Measurements from ENCODE around the gene PLAAT2.
"Not testable (repeated sequence)": the region's sequence is repeated elsewhere in the genome, so short reads cannot be mapped to it uniquely, and the experiment has no call there.

Gene PLAAT2

DNA sequence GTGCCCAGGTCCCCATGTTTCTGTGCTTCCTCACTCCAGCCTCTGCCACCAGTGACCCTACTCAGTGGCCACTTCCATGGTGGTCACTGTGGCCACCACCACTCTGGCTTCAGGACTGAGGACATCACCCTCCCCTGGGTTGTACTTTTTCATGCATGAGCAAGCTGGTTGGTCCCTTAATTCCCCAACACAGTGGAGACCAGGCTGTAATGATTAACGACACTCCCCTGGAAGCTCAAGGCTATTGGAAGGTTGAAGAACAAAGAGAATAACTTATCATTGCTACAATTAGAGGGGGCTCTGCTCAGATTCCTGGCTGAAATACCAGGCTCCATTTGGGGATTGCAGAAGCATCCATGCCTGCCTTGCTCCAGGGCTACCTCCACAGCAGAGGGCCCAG, 16.1 kb downstream of the PLAAT2 start:
- DNase-seq: no peak

DNA sequence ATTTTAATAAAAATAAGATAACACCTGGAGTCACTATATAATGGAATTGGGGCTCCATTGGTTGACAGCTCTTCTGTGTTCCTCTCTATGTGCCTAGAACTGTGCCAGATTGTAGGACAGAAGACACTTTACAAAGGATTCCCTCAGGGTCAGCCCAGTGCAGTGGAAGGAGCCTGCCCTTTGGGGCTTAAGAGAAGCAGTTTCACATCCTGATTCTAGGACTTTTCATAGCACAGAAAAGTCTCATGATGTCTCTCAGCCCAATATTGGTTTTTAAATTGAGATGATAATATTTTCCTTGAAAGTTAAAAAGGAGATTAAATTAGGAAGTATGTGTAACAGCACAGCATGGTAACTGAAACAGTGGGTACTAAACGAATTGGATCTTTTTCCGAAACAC, 19.5 kb downstream of the PLAAT2 start:
- no peak for DNase-seq

DNA sequence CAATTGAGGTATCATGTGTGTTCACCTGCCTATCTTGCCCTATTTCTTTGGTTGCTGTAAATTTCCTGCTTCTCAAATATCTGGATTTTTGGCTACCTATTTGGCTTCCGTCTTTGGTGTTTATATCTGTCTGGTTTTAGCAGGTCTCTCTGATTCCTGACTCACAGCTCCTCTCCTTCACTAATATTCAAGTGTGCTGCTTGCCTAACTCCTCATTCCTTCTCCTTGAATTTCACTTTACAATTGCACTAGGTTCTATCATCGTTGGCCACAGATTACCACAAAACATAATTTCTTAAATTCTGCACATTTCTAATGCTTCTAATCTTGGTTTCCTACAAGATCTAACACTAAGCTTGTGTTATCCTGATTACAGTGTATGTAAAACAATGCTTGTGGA, 20.7 kb downstream of the PLAAT2 start:
- not testable (repeated sequence) for DNase-seq

DNA sequence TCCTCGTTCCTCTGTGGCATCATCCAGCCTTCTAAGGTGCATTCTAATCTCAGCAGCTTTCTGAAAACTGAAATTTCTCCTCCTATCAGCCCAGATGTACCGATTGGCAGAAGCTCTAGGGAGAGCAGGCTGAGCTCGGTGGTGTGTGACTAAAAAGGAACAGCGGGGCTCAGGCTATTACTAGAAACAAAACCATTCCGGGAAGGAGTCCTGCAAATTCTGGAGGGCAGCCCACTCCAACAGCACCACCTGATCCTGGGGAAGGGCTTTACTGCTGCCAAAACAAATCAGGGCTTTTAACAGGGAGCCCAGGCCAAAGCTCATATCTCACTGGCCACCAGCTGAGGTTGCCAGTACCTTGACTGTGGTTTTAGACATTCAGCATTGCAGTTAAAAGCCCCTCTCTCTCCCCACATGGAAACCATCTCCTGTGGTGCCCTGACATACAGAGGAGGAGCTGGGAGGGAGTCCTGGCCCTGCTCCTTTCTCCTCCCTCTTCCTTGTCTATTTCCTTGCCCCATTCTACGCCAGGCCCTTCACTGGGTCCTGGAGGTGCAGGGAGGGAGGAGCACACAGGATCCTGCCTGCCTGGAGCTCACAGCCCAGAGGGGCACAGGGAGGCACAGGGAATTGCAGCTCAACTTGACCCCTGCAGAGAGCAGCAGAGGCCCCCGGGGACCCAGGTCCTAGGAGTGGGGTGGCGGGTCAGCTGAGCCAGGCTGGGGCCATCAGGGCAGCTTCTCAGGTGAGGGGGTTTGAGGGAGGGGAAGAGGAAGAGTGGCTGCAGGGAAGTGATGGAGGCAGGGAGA, 25.7 kb downstream of the PLAAT2 start:
- DNase-seq: peak; percentile 38

DNA sequence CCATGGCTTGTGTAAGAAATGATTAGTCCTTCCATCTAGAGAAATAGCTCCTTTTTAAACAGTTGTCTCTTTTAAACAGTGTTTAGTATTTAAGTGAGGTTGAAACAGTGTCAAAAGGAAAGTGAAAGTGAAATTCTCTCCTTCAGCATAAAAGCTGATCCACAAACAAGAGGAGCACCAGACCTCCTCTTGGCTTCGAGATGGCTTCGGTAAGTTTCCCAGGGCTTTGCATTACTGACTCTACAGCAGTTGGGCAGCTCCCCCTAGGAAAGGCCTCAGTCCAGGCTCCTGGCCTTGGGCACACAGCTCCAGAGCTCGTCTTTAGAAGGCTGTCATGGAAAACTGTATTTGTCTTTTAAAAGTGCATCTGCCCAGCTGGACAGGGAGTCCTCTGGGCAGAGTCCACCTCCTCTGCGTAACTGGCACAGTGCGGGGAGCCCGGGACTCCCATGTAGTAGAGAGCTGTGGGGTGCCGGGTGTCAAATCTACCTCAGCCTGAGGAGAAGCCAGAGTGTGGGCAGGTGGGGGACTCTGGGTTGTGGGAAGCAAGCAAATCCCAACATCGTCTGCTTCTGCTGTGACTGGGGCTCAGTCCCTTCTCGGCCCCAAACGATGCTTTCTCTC, 26.4 kb downstream of the PLAAT2 start, which contains the start of gene PLAAT4:
TSS of gene PLAAT4 (plus strand) at position 140 of the 624 bp plus-strand sequence. CDS start at position 201, 61 bp downstream.
- peak; percentile 34 for DNase-seq

DNA sequence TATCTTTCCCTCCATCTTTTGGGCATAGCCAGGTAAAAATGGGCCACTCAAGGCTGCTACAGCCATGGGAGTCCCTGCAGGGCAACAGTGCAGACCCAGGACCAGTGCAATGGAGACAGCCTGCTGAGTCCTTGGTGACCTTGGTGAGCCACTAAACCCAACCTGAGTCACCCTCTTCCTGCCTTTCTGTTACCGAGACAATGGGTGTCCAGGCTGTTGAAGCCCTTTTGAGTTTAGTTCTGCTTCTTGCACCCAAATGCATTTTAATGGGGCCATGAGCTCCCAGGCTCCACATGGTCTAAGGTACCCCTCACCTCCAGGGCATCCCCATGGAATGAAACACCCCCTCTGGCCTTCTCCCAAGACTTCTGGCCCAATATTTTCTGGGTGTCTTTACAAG, 27.4 kb downstream of the PLAAT2 start:
- peak; percentile 44 for DNase-seq

DNA sequence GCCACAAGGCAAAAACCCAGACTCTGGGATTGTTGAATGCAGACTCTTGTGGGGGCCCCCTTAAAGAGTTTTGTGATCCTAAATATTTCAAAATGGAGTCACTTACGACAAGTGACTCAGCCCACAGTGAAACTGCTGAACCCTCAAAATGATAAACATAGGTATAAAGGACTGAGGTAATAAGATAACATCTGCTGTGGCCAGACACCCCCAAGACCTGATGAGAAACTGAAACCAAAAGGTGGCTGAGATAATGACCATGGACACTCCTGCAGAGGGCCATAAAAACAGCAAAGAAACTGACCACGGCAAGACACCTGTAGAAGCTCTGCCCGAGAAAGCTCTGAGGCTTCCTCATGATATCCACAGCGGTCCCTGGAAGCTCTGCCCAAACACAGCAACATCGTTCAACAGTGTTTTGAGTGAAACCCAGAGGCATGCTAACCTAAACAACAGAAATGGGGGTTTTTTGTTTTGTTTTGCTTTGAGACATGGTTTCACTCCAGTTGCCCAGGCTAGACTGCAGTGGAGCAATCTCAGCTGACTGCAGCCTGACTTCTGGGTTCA, 28.2 kb downstream of the PLAAT2 start:
- no peak for DNase-seq

DNA sequence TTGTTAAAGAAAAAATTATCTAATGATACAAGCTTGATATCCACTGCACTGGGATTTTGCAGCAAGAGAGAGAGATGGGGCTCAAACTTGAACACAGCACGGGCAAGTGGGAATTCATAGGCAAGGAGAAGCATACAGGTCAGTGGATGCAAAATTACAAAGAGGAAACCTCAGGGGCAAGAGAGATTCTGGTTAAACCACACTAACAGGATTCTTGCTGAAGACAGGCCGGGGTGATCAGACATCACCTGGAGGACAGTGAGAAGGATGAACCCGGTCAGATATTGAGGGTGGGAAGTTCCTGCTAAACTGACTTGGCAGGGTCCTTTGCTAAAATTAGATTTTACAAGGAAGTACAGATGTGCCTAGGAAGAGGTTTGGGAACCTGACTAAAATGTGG, 29.1 kb downstream of the PLAAT2 start:
- DNase-seq: no peak

DNA sequence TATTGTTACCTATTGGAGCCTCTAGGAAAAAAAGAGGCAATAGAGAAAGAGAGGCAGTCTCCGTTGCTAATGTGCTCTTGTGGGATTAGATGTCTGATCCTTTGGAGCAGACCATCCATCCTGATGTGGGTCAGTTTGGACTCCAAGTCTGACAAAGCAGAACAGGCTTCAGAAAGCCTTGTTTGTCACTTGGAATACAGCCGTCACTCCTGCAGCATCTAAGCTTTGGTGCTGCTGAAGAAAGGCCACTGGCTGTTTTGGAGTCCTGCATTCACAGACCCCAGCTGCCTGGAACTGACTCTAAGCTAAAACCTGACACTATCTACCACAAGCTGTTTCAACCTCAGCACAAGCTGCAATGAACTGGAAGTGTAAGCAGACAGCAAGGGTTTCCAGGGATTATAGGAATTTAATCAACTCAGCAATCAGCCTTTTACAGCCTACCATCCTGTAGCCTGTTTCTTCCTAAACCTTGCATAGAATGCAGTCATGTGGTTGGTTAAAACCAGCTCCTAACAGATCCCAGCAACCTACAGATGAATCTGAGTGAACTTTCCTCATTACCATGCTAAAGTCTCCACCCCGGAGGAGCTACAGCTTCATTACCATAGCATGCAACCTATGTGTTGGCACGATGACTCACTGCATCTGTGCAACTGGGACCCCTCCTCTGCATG, 30.2 kb downstream of the PLAAT2 start:
- no peak for DNase-seq

DNA sequence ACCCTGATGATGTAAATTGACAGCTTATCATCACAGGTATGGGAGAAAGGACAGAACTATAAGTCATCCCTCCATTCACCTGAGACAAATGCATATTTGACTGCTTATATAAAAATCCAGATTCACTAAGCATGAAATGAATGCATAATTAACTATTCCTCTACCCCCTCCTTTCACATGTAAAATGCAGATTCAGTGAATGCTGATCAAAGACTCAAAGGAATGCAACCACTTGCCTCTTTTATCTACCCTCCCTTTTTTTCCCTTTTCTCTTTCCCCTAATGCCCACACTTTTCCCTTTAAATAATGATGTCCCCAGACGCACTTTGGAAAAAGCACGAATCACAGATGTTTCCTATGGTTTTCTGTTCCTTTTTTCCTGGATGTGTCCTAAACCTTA, 31.1 kb downstream of the PLAAT2 start:
- DNase-seq: no peak

DNA sequence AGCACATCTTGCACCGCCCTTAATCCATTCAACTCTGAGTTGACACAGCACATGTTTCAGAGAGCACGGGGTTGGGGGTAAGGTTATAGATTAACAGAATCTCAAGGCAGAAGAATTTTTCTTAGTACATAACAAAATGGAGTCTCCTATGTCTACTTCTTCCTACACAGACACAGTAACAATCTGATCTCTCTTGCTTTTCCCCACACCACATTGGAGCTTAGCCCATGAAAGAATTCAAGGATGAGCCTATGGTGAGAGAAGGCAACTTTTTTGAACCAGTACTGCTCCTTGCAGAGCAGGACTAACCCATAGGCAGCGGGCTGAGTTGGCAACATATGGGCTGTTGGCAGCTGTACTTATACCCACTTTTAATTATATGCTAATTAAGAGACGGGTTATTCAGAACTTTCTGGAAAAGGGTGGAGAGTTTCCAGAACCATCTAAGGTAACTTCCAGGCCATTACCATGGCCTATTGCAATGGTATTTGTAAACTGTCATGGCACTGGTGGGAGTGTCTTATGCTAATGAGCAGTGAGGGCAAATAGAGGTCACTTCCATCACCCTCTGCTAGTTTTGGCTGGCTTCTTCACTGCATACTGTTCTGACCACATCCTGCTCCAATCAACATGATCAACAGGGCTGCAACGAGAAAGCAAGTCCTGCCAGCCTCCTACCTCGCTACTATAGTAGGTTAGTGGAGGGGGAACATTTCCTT, 31.9 kb downstream of the PLAAT2 start:
- peak; percentile 54 for DNase-seq

DNA sequence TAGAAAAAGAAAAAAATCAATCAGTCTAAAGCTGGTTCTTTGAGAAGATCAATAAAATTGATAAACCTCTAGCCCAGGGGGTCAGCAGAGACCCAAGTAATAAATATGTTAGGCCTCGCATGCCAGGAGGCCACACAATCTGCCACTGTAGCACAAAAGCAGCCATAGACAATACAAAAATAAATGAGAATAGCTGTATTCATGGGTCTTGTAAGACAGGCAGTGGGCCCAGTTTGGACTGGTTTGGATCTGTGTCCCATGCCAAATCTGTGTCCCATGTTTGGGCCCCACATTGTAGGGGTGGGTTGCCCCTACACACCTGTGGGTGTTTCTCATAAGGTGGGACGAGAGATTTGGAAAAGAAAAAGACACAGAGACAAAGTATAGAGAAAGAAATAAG, 33.2 kb downstream of the PLAAT2 start:
- no peak for DNase-seq

DNA sequence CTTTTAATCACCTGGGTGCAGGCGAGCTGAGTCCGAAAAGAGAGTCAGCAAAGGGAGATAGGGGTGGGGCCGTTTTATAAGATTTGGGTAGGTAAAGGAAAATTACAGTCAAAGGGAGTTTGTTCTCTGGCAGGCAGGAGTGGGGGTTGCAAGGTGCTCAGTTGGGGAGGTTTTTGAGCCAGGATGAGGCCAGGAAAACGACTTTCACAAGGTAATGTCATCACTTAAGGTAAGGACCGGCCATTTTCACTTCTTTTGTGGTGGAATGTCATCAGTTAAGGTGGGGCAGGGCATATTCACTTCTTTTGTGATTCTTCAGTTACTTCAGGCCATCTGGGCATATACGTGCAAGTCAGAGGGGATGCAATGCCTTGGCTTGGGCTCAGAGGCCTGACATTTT, 33.8 kb downstream of the PLAAT2 start:
- DNase-seq: not testable (repeated sequence)

DNA sequence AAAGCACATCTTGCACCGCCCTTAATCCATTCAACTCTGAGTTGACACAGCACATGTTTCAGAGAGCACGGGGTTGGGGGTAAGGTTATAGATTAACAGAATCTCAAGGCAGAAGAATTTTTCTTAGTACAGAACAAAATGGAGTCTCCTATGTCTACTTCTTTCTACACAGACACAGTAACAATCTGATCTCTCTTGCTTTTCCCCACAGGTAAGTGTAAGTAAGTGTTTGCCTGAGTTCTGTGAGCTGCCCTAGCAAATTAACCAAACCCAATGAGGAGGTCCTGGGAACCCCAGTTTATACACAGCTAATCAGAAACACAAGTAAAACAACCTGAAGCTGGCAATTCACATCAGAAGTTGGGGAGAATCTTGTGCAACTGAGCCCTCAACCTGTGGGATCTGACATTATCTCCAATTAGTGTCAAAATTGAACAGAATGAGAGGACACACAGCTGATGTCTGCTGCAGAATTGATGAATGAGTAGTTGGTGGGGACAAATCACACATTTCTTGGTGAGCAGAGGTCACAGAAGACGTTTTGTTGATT, 34.4 kb downstream of the PLAAT2 start:
- not testable (repeated sequence) for DNase-seq

DNA sequence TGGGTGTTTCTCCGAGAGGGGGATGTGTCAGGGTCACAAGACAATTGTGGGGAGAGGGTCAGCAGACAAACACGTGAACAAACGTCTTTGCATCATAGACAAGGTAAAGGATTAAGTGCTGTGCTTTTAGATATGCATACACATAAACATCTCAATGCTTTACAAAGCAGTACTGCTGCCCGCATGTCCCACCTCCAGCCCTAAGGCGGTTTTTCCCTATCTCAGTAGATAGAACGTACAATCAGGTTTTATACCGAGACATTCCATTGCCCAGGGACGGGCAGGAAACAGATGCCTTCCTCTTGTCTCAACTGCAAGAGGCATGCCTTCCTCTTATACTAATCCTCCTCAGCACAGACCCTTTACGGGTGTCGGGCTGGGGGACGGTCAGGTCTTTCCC, 35.0 kb downstream of the PLAAT2 start:
- DNase-seq: not testable (repeated sequence)

DNA sequence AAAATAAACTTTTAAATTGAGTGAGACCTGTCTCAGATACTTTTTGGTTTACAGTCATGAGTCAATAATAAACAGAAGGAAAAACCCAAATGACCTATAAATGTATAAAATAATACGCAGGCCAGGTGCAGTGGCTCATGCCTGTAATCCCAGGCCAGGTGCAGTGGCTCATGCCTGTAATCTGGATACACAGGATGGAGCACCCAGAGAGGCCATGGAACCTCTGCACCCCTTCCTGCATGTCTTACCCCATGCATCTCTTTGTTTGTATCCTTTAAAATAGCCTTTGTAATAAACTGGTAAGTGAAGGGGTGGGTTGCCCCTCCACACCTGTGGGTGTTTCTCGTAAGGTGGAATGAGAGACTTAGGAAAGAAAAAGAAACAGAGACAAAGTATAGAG, 35.5 kb downstream of the PLAAT2 start:
- no peak for DNase-seq

DNA sequence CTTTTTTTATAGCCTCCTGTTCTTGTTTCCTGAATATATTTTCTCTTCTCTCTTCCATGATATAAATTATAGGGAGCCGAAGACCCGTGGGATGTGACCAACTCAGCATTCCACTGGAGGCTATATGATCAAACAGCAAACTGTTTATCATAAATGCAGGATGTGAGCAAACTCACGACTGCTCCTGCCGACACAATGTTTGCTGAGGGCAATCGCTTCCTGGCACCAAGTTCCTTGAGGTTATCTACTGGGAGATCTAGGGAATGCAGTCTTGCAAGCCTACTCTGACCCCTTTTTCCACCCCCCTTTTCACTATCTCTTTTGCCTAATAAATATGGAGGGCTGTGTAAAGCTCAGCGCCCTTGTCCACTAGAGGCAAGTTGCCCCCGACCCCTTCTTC, 40.0 kb downstream of the PLAAT2 start:
- DNase-seq: no peak

DNA sequence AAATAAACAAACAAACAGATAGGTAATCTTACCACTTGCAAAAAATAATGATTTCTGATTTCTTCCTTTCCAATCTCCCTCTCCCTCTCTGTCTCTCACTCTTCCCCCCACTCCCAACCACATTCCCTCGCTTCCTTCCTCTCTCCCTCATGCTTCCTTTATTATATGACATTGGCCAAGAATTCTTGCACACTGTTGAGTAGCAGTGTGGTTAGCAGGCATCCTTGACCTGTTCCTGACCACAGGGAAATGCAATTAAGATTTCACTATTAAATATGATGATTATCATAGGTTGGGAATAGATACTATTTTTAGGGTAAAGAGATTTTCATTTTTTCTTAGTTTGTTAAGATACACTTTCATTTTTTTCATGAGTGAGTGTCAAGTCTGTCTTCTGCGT, 41.3 kb downstream of the PLAAT2 start:
- DNase-seq: no peak

DNA sequence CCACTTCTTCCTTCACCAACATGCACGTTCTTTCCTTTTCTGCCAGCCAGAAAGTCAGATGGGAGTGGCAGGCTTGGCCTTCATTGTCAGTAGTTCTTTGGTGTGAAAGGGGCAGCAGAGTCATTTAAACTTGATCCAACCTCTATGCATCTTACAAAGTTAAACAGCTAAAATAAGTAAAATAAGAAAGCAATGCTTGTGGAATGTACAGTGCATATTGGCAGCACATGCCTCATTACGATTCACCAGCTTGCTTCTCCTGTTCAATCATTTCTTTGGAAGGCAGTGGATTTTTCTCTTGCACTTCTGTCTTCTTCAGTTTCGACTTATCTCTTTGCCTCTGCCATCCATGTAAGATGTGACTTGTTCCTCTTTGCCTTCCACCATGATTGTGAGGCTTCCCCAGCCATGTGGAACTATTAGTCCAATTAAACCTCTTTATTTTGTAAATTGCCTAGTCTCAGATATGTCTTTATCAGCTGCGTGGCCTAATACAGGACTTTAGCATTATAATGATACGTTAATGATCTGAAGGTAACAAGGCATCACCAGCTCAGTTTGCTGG, 42.5 kb downstream of the PLAAT2 start:
- DNase-seq: no peak

DNA sequence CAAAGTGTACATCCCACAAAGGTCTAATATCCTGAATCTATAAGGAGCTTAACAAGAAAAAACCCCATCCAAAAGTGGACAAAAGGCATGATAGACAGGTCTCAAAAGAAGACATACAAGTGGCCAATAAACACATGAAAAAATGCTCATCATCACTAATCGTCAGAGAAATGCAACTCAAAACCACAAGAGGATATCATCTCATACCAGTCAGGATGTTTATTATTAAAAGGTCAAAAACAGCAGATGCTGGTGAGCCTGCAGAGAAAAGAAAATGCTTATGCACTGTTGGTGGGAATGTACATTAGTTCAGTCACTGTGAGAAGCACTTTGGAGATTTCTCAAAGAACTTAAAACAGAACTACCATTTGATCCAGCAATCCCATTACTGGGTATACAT, 44.6 kb downstream of the PLAAT2 start:
- DNase-seq: no peak

DNA sequence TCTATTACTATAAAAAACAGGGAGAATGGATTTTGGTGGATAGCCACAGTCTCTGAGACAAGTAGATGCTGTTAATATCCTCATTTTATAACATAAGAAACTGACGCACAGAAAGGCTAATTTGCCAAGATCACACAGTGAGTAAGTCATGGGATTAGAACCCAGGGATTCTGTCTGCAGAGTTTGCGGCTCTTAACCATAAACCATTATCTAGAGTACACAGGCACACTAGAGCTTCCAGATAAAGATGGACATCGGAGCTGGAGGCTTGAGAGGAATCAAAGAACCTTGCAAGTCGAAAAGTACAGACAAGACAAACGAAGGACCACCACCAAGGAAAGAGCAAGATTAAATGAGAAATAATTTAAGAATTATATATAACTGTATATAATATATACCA, 46.0 kb downstream of the PLAAT2 start:
- DNase-seq: no peak

DNA sequence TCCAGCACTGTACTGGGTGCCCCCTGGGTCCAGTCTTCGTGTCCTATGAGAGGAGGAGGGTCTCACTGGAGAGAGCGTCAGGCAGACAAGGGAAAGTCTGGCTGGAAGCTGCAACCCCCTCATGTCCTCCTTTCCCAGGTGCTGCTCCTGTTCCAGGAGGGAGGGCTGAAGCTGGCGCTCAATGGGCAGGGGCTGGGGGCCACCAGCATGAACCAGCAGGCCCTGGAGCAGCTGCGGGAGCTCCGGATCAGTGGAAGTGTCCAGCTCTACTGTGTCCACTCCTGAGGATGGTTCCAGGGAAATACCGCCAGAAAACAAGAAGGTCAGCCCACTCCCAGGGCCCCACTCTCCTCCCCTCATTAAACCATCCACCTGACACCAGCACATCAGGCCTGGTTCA, 47.1 kb downstream of the PLAAT2 start:
- DNase-seq: no peak
